GM12878 (cell line): ENCODE results near the gene ITK. TPM values are rescaled to one million over a fixed set of nuclear protein-coding genes. Genes with fewer than 3 reads are reported as not detected.
A peak's percentile ranks its signal among the peaks of the same experiment; 100 is the strongest.

Experiments
- ATF7 ChIP-seq: fragments of 450-650 bp; IDR thresholded peaks from 2 replicates; pipeline ENCODE4 v1.6.1; 2016; ENCODE audit warnings: low read depth, mild to moderate bottlenecking
- BRCA1 ChIP-seq: IDR thresholded peaks from 2 replicates; pipeline ENCODE4 v1.6.1; 2011; ENCODE audit warnings: low read depth, low read length, improper control_type of control experiment
- IKZF1 ChIP-seq: fragments of 450-650 bp; conservative IDR thresholded peaks from 2 replicates; pipeline ENCODE4 v1.6.1; 2017; ENCODE audit warnings: antibody characterized with exemption, mild to moderate bottlenecking
- IKZF2 ChIP-seq, 2 experiments: fragments of 450-650 bp; IDR thresholded peaks; 2 replicates each; pipeline ENCODE4 v1.6.1; 2017; ENCODE audit warnings: mild to moderate bottlenecking in 2 of 2, moderate library complexity in 2 of 2
- IRF5 ChIP-seq: fragments of 450-650 bp; IDR thresholded peaks from 2 replicates; pipeline ENCODE4 v1.6.1; 2017; ENCODE audit warnings: borderline replicate concordance
- JUND ChIP-seq: IDR thresholded peaks from 2 replicates; pipeline ENCODE4 v1.6.1; 2012; ENCODE audit warnings: low read depth, mild to moderate bottlenecking, low read length, improper control_type of control experiment, moderate library complexity
- KDM1A ChIP-seq: fragments of 200-600 bp; sonication (generic); IDR thresholded peaks from 2 replicates; pipeline ENCODE4 v1.6.1; 2016; ENCODE audit warnings: borderline replicate concordance
- MEF2B ChIP-seq: fragments of 450-650 bp; IDR thresholded peaks from 2 replicates; pipeline ENCODE4 v1.6.1; 2018; ENCODE audit warnings: mild to moderate bottlenecking, moderate library complexity; ENCODE audit not compliant: partially characterized antibody, poor library complexity, severe bottlenecking
- MTA2 ChIP-seq: fragments of 450-650 bp; IDR thresholded peaks from 2 replicates; pipeline ENCODE4 v1.6.1; 2016; ENCODE audit warnings: low read depth, mild to moderate bottlenecking, moderate library complexity
- MTA3 ChIP-seq: IDR thresholded peaks from 2 replicates; pipeline ENCODE4 v1.6.1; 2012; ENCODE audit warnings: low read length, inconsistent platforms, borderline replicate concordance
- MXI1 ChIP-seq: fragments of 150-350 bp; IDR thresholded peaks from 2 replicates; pipeline ENCODE4 v1.6.1; 2011; ENCODE audit warnings: low read depth, mild to moderate bottlenecking, inconsistent platforms, low read length, improper control_type of control experiment
- NR2F1 ChIP-seq: fragments of 450-650 bp; conservative IDR thresholded peaks from 2 replicates; pipeline ENCODE4 v1.6.1; 2017; ENCODE audit warnings: mild to moderate bottlenecking
- PBX3 ChIP-seq: IDR thresholded peaks from 2 replicates; pipeline ENCODE4 v1.6.1; 2011; ENCODE audit warnings: mild to moderate bottlenecking, low read depth, low read length, moderate library complexity; ENCODE audit not compliant: insufficient replicate concordance
- POLR2AphosphoS5 ChIP-seq: IDR thresholded peaks from 2 replicates; pipeline ENCODE4 v1.6.1; 2011; ENCODE audit warnings: mild to moderate bottlenecking, low read length, inconsistent platforms
- SPI1 ChIP-seq: IDR thresholded peaks from 2 replicates; pipeline ENCODE4 v1.6.1; 2011; ENCODE audit warnings: low read depth, mild to moderate bottlenecking, low read length, moderate library complexity, borderline replicate concordance; ENCODE audit not compliant: insufficient read depth
- USF2 ChIP-seq: IDR thresholded peaks from 2 replicates; pipeline ENCODE4 v1.6.1; 2011; ENCODE audit warnings: low read depth, low read length, improper control_type of control experiment, borderline replicate concordance
- ZNF592 ChIP-seq: fragments of 450-650 bp; IDR thresholded peaks from 2 replicates; pipeline ENCODE4 v1.6.1; 2017; ENCODE audit warnings: mild to moderate bottlenecking, moderate library complexity
- ZNF687 ChIP-seq: fragments of 450-650 bp; IDR thresholded peaks from 2 replicates; pipeline ENCODE4 v1.6.1; 2017; ENCODE audit warnings: mild to moderate bottlenecking, moderate library complexity
- polyA plus RNA-seq, 11 experiments: library from polyadenylated mRNA; depleted of rRNA in 4 of 11; unstranded in 6 of 11; stranded (reverse) in 5 of 11; fragments of >200 nt; fragmentation: Nextera tagmentation in 4 of 11; fragmentation: Illumina TruSeq in 1 of 11; extraction: Ambion mirVana in 4 of 11; extraction: Trizol in 1 of 11; gene quantifications; 1 replicate in 1 of 11; 2 replicates in 10 of 11; pipeline versions ENCODE4 v1.2.1 to v1.2.3, GENCODE V29; 2011 to 2016; ENCODE audit warnings: inconsistent platforms in 2 of 11, missing spikeins in 2 of 11, low read depth in 1 of 11
- total RNA-seq, 4 experiments: library from RNA; depleted of rRNA in 3 of 4; stranded (reverse); fragments of >200 nt in 3 of 4; fragmentation: Illumina TruSeq in 1 of 4; extraction: Trizol in 1 of 4; gene quantifications; 2 replicates each; pipeline versions ENCODE4 v1.2.1 to v1.2.3, GENCODE V29; 2013 to 2021

The ITK gene
- total and polyA plus RNA-seq, 10 of the 15 experiments (the other 5 are each of a cell fraction or from before 2014, with no cell fraction given): 0.05 to 2.4 (median 0.76) TPM

- TF ChIP-seq MXI1: peak; percentile 82; the same call in 1 of the 2 replicates
- no peak for TF ChIP-seq BRCA1
- no peak; the same call in 1 of the 2 replicates for TF ChIP-seq POLR2AphosphoS5
- peak; percentile 41 for TF ChIP-seq PBX3
- TF ChIP-seq MTA3: peak; percentile 59; the same call in 1 of the 2 replicates
- peak; percentile 82 for TF ChIP-seq SPI1
- TF ChIP-seq JUND: 0 out of 2 replicates have a peak, but pooled peaks have one; percentile 25
- TF ChIP-seq NR2F1: peak; percentile 83
- no peak; the same call in 1 of the 2 replicates for TF ChIP-seq IRF5
- peak; percentile 100 for TF ChIP-seq ZNF687
- peak; percentile 96 for TF ChIP-seq ZNF592
- TF ChIP-seq MTA2: peak; percentile 75
- TF ChIP-seq ATF7: peak; percentile 77
- no peak; the same call in 1 of the 2 replicates for TF ChIP-seq USF2
- peak; percentile 68 for TF ChIP-seq MEF2B
- no peak for TF ChIP-seq KDM1A
- peak; percentile 75 for TF ChIP-seq IKZF1
- TF ChIP-seq IKZF2 (IDR thresholded peaks at IDR 0.05): peak; percentile 69 to 77
Measured at GRCh38 chr5:157271740-157272271, 91.2 kb downstream of the ITK start (continued).
